Chondrocyte (in vitro differentiated cells): ENCODE measurements around the gene SLC8A3. TPM values are rescaled to one million over a fixed set of nuclear protein-coding genes. Genes with fewer than 3 reads are reported as not detected.

Experiments
- DNase-seq: peaks from one replicate; pipeline ENCODE4 v3.0.0; 2021; ENCODE audit warnings: mixed read lengths, low spot score
- H3K27ac Mint-ChIP-seq: one replicate; pipeline ENCODE4 v1.8.0; 2021; ENCODE audit warnings: mild to moderate bottlenecking, moderate library complexity, mixed read lengths; ENCODE audit not compliant: unreplicated experiment
- H3K27me3 Mint-ChIP-seq: 2 replicates; pipeline ENCODE4 v1.8.0; 2021; ENCODE audit warnings: low read depth, mixed read lengths
- H3K36me3 Mint-ChIP-seq: 2 replicates; pipeline ENCODE4 v1.8.0; 2021; ENCODE audit warnings: low read depth, mixed read lengths
- H3K4me1 Mint-ChIP-seq: 2 replicates; pipeline ENCODE4 v1.8.0; 2021; ENCODE audit warnings: low read depth, mild to moderate bottlenecking, mixed read lengths
- H3K4me3 Mint-ChIP-seq: one replicate; pipeline ENCODE4 v1.8.0; 2021; ENCODE audit warnings: mild to moderate bottlenecking, moderate library complexity, mixed read lengths; ENCODE audit not compliant: unreplicated experiment
- H3K9me3 Mint-ChIP-seq: 2 replicates; pipeline ENCODE4 v1.8.0; 2021; ENCODE audit warnings: low read depth, mixed read lengths
- CTCF ChIP-seq: fragments of 200-600 bp; sonication (generic); IDR thresholded peaks from 2 replicates; pipeline ENCODE4 v1.5.0; 2021; ENCODE audit warnings: antibody characterized with exemption, mild to moderate bottlenecking, moderate library complexity
- total RNA-seq: library from RNA; stranded (reverse); gene quantifications from 3 replicates; pipeline ENCODE4 v1.2.1, GENCODE V29; 2021

The SLC8A3 gene
- total RNA-seq, 1 donor from 2014 or later: 0.12 TPM

- no peak overlapping the region for H3K27ac Mint-ChIP-seq
- H3K36me3 Mint-ChIP-seq: no peaks in the 10 kb centered on the region
- peaks cover 12% of the 10 kb centered on the region for H3K4me1 Mint-ChIP-seq
- H3K4me3 Mint-ChIP-seq: no peak overlapping the region
- H3K9me3 Mint-ChIP-seq: no peaks in the 10 kb centered on the region
- no peak for DNase-seq
- H3K27me3 Mint-ChIP-seq: peaks cover 2% of the 10 kb centered on the region
- TF ChIP-seq CTCF: no peak
Observed at GRCh38 chr14:70033561-70033960, 155.2 kb downstream of the SLC8A3 start.

- Mint-ChIP-seq H3K4me1 (peaks cover 12% of the 10 kb centered on the region), H3K27ac (no peak overlapping the region), H3K36me3 (no peaks in the 10 kb centered on the region), H3K27me3 (peaks cover 2% of the 10 kb centered on the region), H3K4me3 (no peak overlapping the region), H3K9me3 (no peaks in the 10 kb centered on the region)
- no peak for DNase-seq
- no peak for TF ChIP-seq CTCF
Observed at GRCh38 chr14:70033116-70033515, 155.6 kb downstream of the SLC8A3 start.

GRCh38 chr14:70032447-70032846, 156.3 kb downstream of the SLC8A3 start:
- H3K4me3 Mint-ChIP-seq: no peak overlapping the region
- H3K27ac Mint-ChIP-seq: peak overlapping the region; percentile 17
- H3K27me3 Mint-ChIP-seq: peaks cover 2% of the 10 kb centered on the region
- peaks cover 12% of the 10 kb centered on the region for H3K4me1 Mint-ChIP-seq
- TF ChIP-seq CTCF: no peak
- DNase-seq: no peak
- H3K36me3 Mint-ChIP-seq: no peaks in the 10 kb centered on the region
- H3K9me3 Mint-ChIP-seq: no peaks in the 10 kb centered on the region

- Mint-ChIP-seq H3K9me3 (no peaks in the 10 kb centered on the region), H3K27me3 (peaks cover 2% of the 10 kb centered on the region), H3K27ac (no peak overlapping the region), H3K36me3 (no peaks in the 10 kb centered on the region), H3K4me3 (no peak overlapping the region), H3K4me1 (peaks cover 12% of the 10 kb centered on the region)
- no peak for TF ChIP-seq CTCF
- DNase-seq: no peak
Observed at GRCh38 chr14:70032016-70032415, 156.7 kb downstream of the SLC8A3 start.

GRCh38 chr14:70029296-70030132, 159.2 kb downstream of the SLC8A3 start:
- no peaks in the 10 kb centered on the region for H3K36me3 Mint-ChIP-seq
- H3K27ac Mint-ChIP-seq: no peak overlapping the region
- H3K9me3 Mint-ChIP-seq: no peaks in the 10 kb centered on the region
- no peak for DNase-seq
- H3K4me3 Mint-ChIP-seq: no peak overlapping the region
- TF ChIP-seq CTCF: no peak
- peaks cover 9% of the 10 kb centered on the region for H3K27me3 Mint-ChIP-seq
- H3K4me1 Mint-ChIP-seq: peaks cover 12% of the 10 kb centered on the region
